GM18867 (cell line): ENCODE results near the gene PRDX2.
A peak's percentile ranks its signal among the peaks of the same experiment; 100 is the strongest.
"Not testable (repeated sequence)": the region's sequence is repeated elsewhere in the genome, so short reads cannot be mapped to it uniquely, and the experiment has no call there.

Source experiments
- ATAC-seq: cut with Tn5 transposase; IDR thresholded peaks from one replicate; pipeline ENCODE4 v1.9.1; 2021; ENCODE audit warnings: mild to moderate bottlenecking, moderate library complexity; ENCODE audit not compliant: unreplicated experiment

PRDX2 gene

DNA sequence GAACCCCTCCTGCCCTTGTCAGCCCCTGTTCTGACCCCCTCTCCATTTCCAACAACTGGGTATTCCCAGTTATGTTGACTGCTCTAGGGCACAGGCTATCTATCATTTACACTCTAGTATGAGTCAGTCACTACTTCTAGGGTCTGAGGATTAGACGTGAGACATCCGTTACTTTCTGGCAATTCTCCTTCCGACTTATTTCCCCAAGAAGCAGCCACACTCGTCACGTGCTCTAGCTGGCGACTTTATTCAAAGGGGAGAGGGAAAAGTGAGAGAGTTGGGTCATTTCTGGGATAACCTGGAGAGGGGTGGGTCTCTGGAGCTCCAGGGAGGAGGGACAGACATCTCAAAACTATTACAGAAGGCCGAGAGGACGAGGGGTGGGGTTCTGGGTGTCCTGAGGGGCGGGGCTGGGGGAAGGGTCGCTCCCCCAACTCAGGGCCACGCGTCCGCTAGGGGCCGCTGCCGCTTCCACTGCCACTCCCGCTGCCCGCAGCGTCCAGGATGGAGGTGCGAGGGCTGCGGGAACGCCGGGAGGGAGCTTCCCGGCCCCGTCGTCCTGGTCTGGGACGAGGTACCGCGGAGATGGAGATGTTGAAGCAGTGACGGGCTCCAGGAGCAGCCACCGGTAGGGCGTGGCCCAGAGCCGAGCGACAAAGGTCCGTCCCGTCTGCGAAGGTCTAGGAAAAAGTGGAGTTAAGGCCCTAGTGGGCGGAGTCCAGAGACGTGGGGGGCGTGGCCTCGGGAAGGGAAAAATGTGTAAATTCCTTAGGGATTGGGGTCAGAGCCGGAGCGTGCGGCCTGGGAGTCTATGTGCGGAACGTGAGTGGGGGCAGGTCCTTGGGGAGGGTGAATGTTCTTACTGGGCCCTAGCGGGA, 23.9 kb upstream of the PRDX2 start:
- ATAC-seq = no peak

DNA sequence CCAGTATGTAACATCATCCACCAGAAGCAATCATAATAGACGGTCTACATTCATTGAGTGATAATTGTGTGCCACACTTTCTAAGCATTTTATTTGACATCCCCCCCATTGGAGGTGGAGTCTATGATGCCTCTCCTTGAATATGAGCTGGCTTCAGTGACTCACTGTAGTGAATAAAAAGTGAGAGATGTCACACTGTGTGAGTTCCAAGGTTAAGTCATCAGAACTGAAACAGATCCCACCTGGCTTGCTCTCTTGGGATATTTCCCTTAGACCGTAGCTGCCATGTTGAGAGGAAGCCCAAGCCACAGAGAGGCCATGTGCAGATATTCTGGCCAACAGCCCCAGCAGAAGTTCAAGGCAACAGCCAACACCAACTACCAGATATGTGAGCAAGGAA, 20.2 kb upstream of the PRDX2 start:
- no peak for ATAC-seq

DNA sequence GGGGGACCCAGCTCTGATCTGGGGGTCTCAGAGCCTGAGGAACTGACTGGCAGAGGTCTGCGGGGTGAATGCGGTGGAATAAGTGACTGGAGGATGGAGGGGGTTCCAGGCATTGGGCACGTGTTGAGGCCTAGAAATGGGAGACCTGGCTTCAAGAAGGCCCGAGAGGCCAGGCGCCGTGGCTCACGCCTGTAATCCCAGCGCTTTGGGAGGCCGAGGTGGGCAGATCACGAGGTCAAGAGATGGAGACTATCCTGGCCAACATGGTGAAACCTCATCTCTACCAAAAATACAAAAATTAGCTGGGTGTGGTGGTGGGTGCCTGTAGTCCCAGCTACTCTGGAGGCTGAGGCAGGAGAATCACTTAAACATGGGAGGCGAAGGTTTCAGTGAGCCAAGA, 16.2 kb upstream of the PRDX2 start:
- not testable (repeated sequence) for ATAC-seq

DNA sequence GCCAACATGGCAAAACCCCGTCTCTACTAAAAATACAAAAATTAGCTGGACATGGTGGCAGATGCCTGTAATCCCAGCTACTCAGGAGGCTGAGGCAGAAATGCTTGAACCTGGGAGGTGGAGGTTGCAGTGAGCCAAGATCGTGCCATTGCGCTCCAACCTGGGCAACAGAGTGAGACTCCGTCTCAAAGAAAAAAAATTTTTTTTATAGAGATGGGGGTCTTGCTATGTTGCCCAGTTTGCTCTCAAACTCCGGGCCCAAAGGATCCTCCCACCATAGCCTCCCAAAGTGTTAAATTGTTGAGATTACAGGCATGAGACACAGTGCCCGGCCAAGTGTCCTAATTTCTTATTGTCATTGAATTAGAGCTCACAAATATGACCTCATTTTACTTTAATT, 15.6 kb upstream of the PRDX2 start:
- not testable (repeated sequence) for ATAC-seq

DNA sequence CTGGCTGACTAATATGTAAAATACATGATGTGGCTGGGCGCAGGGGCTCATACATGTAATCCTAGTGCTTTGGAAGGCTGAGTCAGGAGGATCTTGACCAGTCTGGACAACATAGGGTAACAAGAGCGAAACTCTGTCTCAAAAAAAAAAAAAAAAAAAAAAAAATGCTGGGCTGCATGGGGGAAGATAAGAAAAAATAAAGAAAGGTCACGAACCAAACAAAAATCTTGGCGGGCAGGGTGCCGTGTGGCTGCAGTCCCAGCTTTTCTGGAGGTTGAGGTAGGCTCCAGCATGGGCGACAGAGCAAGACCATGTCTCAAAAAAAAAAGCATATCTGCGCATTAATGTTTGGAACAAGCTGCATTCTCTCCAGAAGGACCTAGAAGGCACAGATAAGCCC, 13.5 kb upstream of the PRDX2 start:
- ATAC-seq = no peak

DNA sequence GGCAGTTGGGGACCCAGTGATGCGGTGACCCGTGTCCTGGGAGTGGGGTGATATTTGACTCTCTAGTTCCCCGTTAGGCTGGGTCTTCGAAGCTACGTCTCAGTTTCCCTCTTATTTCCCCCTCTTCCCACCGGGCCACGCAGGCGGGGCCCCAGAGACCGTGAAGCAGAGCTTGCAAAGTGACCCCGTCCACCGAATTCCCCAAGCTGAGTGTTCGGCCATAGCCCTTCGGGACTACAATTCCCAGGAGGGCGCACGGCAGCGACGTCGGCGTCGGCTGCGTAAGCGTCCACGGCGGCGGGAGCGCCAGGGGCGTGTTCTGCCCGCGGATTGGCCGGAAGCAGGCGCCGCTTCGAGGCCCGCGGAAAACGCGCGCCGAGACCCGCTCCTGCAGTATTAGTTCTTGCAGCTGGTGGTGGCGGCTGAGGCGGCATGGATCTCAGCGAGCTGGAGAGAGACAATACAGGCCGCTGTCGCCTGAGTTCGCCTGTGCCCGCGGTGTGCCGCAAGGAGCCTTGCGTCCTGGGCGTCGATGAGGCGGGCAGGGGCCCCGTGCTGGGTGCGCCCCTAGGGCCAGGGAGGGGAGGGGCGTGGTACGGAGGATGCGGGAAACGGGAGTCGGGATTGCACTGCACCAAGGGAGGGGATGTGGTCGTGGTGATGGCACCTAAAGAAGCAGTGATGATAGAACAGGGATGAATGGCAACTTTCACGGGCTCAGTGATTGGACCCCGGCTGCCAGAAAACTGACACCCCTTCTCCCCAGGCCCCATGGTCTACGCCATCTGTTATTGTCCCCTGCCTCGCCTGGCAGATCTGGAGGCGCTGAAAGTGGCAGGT, 4.9 kb upstream of the PRDX2 start, which contains the start of gene RNASEH2A:
RNASEH2A (plus strand) TSS at position 343 of the 840 bp plus-strand sequence; CDS start at position 433, 90 bp downstream.
- ATAC-seq = peak; percentile 85

DNA sequence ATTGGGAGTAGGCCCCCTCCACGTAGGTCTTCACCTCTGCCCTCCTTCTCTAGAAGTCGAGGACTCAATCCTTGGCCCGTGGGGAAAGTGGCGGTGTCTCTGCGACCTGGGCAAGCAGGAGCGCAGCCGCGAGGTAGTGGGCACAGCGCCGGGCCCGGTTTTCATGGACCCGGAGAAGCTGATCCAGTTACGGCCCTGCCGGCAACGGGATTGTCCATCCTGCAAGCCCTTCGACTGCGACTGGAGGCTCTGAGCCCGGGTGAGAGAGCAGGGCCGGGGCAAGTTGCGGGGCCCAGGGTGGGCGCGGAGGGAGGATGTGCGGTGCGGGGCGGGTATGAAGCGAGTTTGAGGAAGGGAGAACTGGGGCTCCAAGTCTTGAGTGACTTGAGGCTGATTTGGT, 2.5 kb upstream of the PRDX2 start:
- no peak for ATAC-seq

DNA sequence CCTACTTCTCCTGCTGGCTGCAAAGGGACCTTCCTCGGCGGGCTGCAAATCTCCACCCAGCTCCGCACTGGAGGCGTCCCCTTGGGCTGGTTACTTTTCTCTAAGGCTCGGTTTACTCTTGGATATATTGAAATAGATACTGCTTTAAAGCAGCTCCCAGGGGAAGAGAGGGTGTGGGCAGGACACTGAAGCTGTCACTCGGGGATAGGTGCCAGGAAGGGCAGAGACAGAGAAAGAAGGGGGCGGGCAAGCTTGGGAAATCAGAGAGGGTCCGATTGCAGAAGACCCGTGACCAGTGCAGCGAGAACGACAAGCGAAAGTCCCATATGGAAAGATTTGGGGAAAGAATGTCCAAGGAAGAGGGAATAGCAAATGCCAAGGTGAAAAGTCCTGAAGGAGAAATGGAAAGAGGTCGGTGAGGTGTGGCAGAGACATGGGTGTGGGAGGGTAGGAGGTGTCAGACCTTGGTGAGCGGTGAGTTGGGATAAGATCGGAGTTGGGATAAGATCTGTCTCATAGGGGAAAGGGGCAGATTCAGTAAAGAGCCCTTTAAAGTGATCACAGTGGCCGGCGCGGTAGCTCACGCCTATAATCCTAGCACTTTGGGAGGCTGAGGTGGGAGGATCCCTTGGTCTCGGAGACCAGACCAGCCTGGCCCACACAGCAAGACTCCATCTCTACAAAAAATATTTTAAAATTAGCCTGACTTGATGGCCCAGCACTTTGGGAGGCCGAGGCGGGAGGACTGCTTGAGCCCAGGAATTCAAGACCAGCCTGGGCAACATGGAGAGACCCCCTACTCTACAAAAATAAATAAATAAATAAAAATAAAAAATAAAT, 887 bp upstream of the PRDX2 start:
- ATAC-seq = no peak

DNA sequence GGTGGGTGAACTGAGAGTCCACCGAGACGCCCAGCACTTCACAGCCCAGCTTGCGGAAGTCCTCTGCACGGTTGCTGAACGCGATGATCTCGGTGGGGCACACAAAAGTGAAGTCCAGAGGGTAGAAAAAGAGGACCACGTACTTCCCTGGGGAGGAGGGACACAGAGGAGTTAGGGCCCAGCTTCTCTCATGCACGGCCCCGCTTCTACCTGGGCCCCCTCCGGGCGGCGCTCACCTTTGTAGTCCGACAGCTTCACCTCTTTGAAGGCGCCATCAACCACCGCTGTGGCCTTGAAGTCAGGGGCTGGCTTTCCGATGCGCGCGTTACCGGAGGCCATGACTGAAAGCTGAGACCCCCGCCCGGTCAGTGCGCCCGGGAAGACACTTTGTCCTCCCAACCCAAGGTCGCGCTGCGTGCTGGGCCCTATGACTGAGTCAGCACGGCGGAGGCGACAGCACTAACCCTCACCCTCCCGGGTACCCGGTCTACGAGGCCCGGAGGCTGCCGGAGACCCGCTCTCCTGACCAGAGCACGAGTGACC, 606 bp downstream of the PRDX2 start:
- ATAC-seq = no peak

DNA sequence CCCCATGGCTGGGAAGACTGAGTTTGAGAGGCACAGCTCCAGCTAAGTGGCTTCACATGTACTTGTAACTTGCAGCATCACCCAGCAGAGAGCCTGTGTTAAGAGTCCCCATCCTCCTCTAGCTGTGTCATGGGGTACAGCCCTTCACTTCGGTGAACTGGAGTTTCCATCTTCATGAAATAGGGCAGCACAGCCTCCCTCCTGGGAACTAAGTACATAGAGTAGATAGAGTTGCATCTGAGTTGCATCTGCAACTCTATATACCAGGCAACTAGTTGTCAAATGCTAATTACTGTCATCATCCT, 1.2 kb downstream of the PRDX2 start:
- ATAC-seq = no peak

DNA sequence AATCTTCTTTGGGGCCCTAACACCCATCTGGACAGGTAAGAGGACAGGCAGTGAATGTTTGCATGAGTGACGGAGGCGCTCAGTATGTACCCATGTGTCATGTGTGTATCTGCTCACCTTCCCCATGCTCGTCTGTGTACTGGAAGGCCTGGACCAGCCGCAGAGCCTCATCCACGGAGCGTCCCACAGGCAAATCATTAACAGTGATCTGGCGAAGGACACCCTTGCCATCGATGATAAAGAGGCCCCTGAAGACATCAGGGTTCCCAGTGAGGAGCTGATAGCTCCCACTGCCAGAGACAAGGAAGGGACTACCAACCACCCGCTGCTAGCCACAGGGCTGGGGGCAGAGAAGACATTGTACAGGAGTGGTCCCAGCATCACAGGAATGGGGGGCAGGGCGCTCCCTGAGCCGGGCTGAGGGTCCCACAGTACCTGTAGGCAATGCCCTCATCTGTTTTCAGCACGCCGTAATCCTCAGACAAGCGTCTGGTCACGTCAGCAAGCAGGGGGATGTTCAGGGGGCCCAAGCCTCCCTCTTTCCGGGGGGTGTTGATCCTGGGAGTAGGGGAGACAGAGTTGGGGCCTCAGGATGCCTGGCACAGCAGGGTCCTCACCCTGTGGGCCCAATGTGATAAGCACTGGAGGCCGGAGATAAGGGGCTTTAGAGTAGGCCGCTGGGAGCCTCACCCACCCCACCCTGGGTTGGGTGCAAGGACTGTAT, 1.7 kb downstream of the PRDX2 start:
- no peak for ATAC-seq

DNA sequence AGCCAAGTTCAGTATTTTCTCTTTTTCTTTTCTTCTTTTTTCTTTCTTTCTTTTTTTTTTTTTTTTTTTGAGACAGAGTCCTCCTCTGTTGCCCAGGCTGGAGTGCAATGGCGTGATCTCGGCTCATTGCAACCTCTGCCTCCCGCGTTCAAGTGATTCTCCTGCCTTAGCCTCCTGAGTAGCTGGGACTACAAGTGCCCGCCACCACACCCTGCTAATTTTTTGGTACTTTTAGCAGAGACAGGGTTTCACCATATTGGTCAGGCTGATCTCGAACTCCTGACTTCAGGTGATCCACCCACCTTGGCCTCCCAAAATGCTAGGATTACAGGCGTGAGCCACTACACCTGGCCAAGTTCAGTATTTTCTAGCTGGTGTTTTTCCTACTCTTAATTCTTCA, 4.0 kb downstream of the PRDX2 start:
- not testable (repeated sequence) for ATAC-seq

DNA sequence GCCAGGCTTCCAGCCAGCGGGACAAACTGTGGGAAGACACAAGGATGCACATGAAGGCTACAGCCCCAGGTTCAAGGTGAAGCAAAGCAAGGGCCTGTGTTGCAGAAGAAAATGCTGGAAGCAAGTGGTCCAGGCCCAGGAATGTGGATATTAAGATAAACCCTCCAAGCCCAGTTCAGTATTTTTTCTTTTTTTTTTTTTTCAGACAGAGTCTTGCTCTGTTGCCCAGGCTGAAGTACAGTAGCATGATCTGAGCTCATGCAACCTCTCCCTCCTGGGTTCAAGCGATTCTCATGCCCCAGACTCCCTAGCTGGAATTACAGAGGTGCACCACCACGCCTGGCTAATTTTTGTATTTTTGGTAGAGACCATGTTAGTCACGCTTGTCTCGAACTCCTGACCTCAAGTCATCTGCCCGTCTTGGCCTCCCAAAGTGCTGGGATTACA, 4.4 kb downstream of the PRDX2 start:
- no peak for ATAC-seq

DNA sequence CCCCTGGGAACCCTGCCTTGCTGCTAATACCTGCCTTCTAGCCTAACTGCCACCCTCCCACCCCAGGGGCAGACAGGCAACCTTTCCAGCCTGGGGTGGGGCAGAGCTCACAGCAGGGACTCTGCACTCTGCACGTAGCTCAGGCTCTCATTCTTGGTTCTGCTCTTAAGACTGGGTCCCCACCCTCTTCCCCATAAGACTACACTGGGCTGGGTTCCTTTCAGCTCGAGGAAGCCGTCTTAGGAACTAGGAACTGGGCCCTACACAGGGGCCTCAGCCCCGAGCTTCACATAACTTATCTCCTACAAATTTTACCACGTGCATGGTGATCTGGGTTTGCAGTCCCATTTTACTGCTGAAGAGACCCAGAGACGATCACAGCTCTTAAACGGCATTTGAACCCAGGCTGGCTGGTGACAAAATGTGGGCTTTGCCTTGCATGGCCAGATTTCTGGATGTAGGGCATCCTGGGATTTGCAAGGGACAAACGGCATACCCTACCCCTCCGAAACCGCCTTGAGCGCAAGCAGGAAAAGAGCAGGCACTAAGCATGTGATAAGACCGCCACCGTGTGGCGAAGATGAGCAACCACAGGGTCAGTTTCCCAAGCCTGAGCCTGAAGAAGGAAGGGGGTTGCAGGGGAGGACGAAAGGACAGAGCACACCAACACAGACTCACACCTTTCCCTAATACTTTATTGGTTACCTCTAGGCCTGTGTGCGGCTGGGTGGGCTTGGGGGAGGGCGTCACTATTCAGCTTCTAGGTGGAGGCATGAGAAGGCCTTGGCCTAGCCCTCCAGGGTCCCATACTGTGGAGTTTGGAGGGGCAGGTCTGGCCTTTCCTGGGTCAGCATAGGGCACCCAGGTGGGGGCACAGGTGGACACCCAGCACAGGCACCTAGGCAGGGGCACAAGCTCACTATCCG, 5.2 kb downstream of the PRDX2 start:
- ATAC-seq = no peak

DNA sequence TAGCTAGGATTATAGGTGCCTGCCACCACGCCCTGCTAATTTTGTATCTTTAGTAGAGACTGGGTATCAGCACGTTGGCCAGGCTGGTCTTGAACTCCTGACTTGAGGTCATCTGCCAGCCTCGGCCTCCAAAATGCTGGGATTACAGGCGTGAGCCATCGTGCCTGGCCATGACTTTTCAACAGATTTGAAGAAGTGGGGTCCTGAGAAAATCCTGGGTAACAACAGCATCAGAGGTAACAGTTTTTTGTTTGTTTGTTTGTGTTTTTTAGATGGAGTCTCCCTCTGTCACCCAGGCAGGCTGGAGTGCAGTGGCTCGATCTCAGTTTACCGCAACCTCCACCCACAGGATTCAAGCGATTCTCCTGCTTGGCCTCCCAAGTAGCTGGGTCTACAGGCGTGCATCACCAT, 6.6 kb downstream of the PRDX2 start:
- no peak for ATAC-seq

DNA sequence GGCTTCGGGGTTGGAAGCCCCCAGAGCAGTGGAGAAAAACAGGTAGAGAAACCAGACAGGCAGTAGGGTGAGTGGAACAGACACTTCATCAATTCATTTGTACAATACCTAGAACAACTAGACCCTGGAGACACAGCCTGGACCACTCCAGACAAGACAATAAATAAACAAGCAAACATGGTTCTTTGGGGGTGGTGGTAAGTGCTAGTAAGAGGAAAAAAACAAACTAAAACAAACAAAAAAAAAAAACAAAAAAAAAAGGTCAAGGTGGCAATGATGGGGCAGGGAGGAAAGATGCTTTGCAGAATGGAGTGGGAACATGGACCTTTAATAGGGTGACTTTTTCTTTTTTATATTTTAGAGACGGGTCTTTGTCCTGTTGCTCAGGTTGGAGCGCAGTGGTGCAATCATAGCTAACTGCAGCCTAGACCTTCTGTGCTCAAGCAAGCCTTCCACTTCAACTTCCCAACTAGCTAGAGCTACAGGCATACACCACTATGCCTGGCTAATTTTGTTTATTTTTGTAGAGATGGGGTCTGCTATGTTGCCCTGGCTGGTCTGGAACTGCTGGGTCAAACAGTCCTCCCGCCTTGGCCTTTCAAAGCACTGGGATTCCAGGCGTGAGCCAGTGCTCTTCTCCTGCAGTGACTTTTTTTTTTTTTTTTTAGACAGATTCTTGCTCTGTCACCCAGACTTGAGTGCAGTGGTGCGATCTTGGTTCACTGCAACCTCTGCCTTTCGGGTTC, 7.2 kb downstream of the PRDX2 start:
- ATAC-seq = no peak

DNA sequence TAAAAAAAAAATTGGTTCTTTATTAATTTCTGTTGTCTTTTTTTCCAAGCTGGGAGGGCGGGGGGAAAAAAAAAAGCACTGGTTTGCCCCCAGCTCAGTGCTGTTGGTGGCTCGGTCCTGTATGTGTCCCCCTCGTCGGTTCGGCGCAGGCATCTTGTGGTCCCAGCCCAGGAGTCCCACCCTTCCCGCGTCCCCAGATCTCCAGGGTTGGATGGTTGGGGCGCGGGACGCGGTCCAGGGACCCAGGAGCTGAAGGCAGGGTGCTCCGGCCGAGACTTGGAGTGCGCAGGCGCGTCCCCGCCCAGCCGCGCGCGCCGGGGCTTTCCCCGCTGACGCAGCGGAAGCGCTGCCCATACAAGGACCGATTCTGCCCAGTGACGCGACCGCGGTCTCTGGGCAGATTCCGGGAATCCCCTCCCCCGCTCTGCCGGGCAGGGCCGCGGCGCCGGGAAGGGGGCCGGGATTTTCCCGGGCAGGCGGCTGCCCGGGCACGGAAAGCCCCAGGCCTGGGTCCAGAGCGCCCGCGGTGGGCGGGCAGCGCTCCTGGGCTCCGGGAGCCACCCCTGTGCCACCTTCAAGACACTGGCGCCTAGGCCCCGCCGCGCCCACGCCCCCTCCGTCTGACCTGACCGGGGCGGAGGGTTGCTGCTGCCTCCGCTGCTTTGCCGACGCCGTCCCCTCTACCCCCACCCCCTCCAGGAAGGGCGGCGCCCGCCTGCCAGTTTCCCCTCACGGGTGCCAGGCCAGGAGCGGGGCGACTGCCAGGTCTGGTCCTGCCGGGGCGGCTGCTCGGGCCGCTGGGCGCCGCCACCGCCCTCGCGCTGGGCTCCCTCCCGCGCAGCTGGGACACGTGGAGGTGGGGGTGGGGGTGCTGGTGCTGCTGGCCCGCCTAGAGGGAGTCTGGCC, 8.1 kb downstream of the PRDX2 start:
- peak; percentile 36 for ATAC-seq
